H9 (cell line): ENCODE measurements around the gene PTPRC. TPM values are rescaled to one million over a fixed set of nuclear protein-coding genes. Genes with fewer than 3 reads are reported as not detected.

Source experiments
- DNase-seq: peaks from one replicate; pipeline ENCODE4 v3.0.0-alpha.2; 2017
- H2AFZ ChIP-seq: one replicate; pipeline ENCODE4 v1.6.1; 2013; ENCODE audit warnings: mild to moderate bottlenecking, low read length, control low read depth, moderate library complexity
- H2AK5ac ChIP-seq: 2 replicates; pipeline ENCODE4 v1.6.1; 2013; ENCODE audit warnings: low read length, control low read depth, mixed read lengths; ENCODE audit not compliant: insufficient read length
- H2BK120ac ChIP-seq: one replicate; pipeline ENCODE4 v1.6.1; 2013; ENCODE audit warnings: low read depth, mild to moderate bottlenecking, low read length, control low read depth, inconsistent platforms; ENCODE audit not compliant: poor library complexity, severe bottlenecking
- H2BK12ac ChIP-seq: 2 replicates; pipeline ENCODE4 v1.6.1; 2013; ENCODE audit warnings: low read length, control low read depth, mixed read lengths, low read depth; ENCODE audit not compliant: insufficient read length
- H2BK15ac ChIP-seq: 2 replicates; pipeline ENCODE4 v1.6.1; 2013; ENCODE audit warnings: low read depth, low read length, control low read depth
- H2BK20ac ChIP-seq: one replicate; pipeline ENCODE4 v1.6.1; 2013; ENCODE audit warnings: low read depth, mild to moderate bottlenecking, low read length, control low read depth, inconsistent platforms; ENCODE audit not compliant: poor library complexity, severe bottlenecking
- H2BK5ac ChIP-seq: 2 replicates; pipeline ENCODE4 v1.6.1; 2013; ENCODE audit warnings: low read length, control low read depth, mixed read lengths; ENCODE audit not compliant: insufficient read length
- H3K14ac ChIP-seq: 2 replicates; pipeline ENCODE4 v1.6.1; 2013; ENCODE audit warnings: low read length, control low read depth; ENCODE audit not compliant: insufficient read depth
- H3K18ac ChIP-seq: 2 replicates; pipeline ENCODE4 v1.6.1; 2013; ENCODE audit warnings: low read depth, mild to moderate bottlenecking, mixed read lengths, low read length, control low read depth; ENCODE audit not compliant: insufficient read length
- H3K23ac ChIP-seq: 2 replicates; pipeline ENCODE4 v1.6.1; 2013; ENCODE audit warnings: low read length, control low read depth, mixed read lengths, low read depth; ENCODE audit not compliant: insufficient read length
- H3K23me2 ChIP-seq: 2 replicates; pipeline ENCODE4 v1.6.1; 2013; ENCODE audit warnings: low read depth, mild to moderate bottlenecking, mixed read lengths, low read length, control low read depth; ENCODE audit not compliant: insufficient read length, poor library complexity, severe bottlenecking
- H3K27ac ChIP-seq: 2 replicates; pipeline ENCODE4 v1.5.1; 2013; ENCODE audit warnings: low read length, control low read depth, mixed read lengths, low read depth; ENCODE audit not compliant: insufficient read length
- H3K27me3 ChIP-seq: 2 replicates; pipeline ENCODE4 v1.6.1; 2013; ENCODE audit warnings: low read length, control low read depth, inconsistent platforms; ENCODE audit not compliant: insufficient read depth
- H3K4ac ChIP-seq: 2 replicates; pipeline ENCODE4 v1.6.1; 2013; ENCODE audit warnings: low read depth, mild to moderate bottlenecking, control low read depth, inconsistent platforms, low read length, moderate library complexity
- H3K4me1 ChIP-seq: 2 replicates; pipeline ENCODE4 v1.6.1; 2013; ENCODE audit warnings: low read length, control low read depth, inconsistent platforms; ENCODE audit not compliant: insufficient read depth
- H3K4me2 ChIP-seq: 2 replicates; pipeline ENCODE4 v1.6.1; 2013; ENCODE audit warnings: low read length, control low read depth, mixed read lengths; ENCODE audit not compliant: insufficient read length, insufficient read depth
- H3K56ac ChIP-seq: 2 replicates; pipeline ENCODE4 v1.6.1; 2013; ENCODE audit warnings: low read depth, mild to moderate bottlenecking, mixed read lengths, low read length, control low read depth; ENCODE audit not compliant: insufficient read length
- H3K79me1 ChIP-seq: 2 replicates; pipeline ENCODE4 v1.6.1; 2013; ENCODE audit warnings: low read depth, mild to moderate bottlenecking, moderate library complexity, low read length, control low read depth, inconsistent platforms; ENCODE audit not compliant: insufficient read depth, poor library complexity, severe bottlenecking
- H3K79me2 ChIP-seq: 2 replicates; pipeline ENCODE4 v1.6.1; 2013; ENCODE audit warnings: low read length, control low read depth, inconsistent platforms; ENCODE audit not compliant: insufficient read depth
- H3K9ac ChIP-seq: 2 replicates; pipeline ENCODE4 v1.6.1; 2013; ENCODE audit warnings: low read length, control low read depth, mixed read lengths; ENCODE audit not compliant: insufficient read length; ENCODE audit errors: extremely low read depth
- H3K9me3 ChIP-seq: one replicate; pipeline ENCODE4 v1.6.1; 2013; ENCODE audit warnings: low read depth, low read length, inconsistent platforms; ENCODE audit not compliant: control insufficient read depth
- H3T11ph ChIP-seq: one replicate; pipeline ENCODE4 v1.6.1; 2013; ENCODE audit warnings: mild to moderate bottlenecking, low read length, control low read depth, inconsistent platforms
- H4K20me1 ChIP-seq: one replicate; pipeline ENCODE4 v1.6.1; 2013; ENCODE audit not compliant: control insufficient read depth, insufficient read length, insufficient read depth
- H4K5ac ChIP-seq: 2 replicates; pipeline ENCODE4 v1.6.1; 2013; ENCODE audit warnings: low read depth, mild to moderate bottlenecking, mixed read lengths, low read length, control low read depth; ENCODE audit not compliant: insufficient read length
- H4K8ac ChIP-seq: replicated peaks from 2 replicates; pipeline ENCODE4 v1.6.1; 2013; ENCODE audit warnings: low read length, control low read depth, mixed read lengths, low read depth; ENCODE audit not compliant: insufficient read length
- H4K91ac ChIP-seq: 2 replicates; pipeline ENCODE4 v1.6.1; 2013; ENCODE audit warnings: low read depth, mild to moderate bottlenecking, moderate library complexity, mixed read lengths, low read length, control low read depth; ENCODE audit not compliant: insufficient read length
- H3K27ac Mint-ChIP-seq, 3 experiments: 2 replicates in 2 of 3; 3 replicates in 1 of 3; pipeline ENCODE4 v1.8.0; 2020 to 2021; ENCODE audit warnings: mixed read lengths in 3 of 3, mild to moderate bottlenecking in 1 of 3, moderate library complexity in 1 of 3
- H3K27me3 Mint-ChIP-seq: 2 replicates; pipeline ENCODE4 v1.8.0; 2021; ENCODE audit warnings: low read depth, mild to moderate bottlenecking, moderate library complexity, mixed read lengths
- H3K36me3 Mint-ChIP-seq, 3 experiments: 2 replicates in 2 of 3; 3 replicates in 1 of 3; pipeline ENCODE4 v1.8.0; 2020 to 2021; ENCODE audit warnings: low read depth in 3 of 3, mixed read lengths in 3 of 3; ENCODE audit not compliant: insufficient read depth in 1 of 3
- H3K4me1 Mint-ChIP-seq, 2 experiments: 2 replicates each; pipeline ENCODE4 v1.8.0; 2020; ENCODE audit warnings: mixed read lengths in 2 of 2
- H3K4me3 Mint-ChIP-seq, 2 experiments: 2 replicates in 1 of 2; 3 replicates in 1 of 2; pipeline ENCODE4 v1.8.0; 2020 to 2021; ENCODE audit warnings: mild to moderate bottlenecking in 2 of 2, mixed read lengths in 2 of 2, moderate library complexity in 1 of 2
- H3K9me3 Mint-ChIP-seq, 2 experiments: 2 replicates in 1 of 2; 3 replicates in 1 of 2; pipeline ENCODE4 v1.8.0; 2020; ENCODE audit warnings: mild to moderate bottlenecking in 2 of 2, mixed read lengths in 2 of 2, moderate library complexity in 1 of 2
- WGBS: extraction: QIAGEN DNeasy Blood & Tissue Kit; methylation state at CpG from one replicate; pipeline ENCODE4 v1.1.7; 2013; ENCODE audit warnings: missing lambda C conversion rate, low lambda C conversion rate, mixed read lengths; ENCODE audit not compliant: insufficient read length; ENCODE audit errors: extremely low coverage; 5-methylcytosine and 5-hydroxymethylcytosine counted together
- total RNA-seq: library from RNA; stranded (reverse); gene quantifications from 2 replicates; pipeline ENCODE4 v1.2.1, GENCODE V29; 2021
- TF ChIP-seq, protein P1 (sequence below): fragments of 200-600 bp; sonication (generic); conservative IDR thresholded peaks from 3 replicates; pipeline ENCODE4 v1.8.0; 2021; ENCODE audit warnings: antibody characterized with exemption, mild to moderate bottlenecking

The PTPRC gene
- total RNA-seq, 1 experiment from 2014 or later, result not detected

DNA sequence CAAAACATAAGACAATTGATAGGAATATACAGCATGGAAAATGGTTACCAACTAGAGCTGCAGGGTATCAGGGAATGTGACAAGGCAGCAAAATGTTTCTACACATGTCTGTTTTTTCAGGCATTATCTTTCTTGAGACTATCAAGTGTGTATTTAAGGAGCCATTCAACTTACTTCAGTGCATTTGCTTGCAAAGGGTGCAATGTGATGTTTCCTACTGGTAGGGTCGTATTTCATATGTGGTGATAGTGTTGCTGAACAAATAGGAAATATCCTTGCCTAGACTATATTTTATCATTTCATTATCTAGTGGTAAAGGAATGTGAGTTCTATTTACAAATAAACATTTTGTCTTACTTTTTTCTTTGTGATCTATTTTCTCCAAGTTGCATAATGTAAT is 42.4 kb downstream of the PTPRC start:
- Histone ChIP-seq H4K8ac (no peak overlapping the region), H3K18ac (no peak overlapping the region), H3K23me2 (no peaks in the 10 kb centered on the region), H3K23ac (no peak overlapping the region), H2BK5ac (no peak overlapping the region), H3T11ph (no peak overlapping the region), H3K79me1 (no peaks in the 10 kb centered on the region), H2BK15ac (no peak overlapping the region), H2AFZ (no peak overlapping the region), H3K27me3 (no peaks in the 10 kb centered on the region), H3K4me2 (no peak overlapping the region), H4K20me1 (no peaks in the 10 kb centered on the region), H2BK12ac (no peak overlapping the region), H4K5ac (no peak overlapping the region), H3K79me2 (no peaks in the 10 kb centered on the region), H3K4me1 (no peaks in the 10 kb centered on the region), H2AK5ac (no peak overlapping the region), H3K14ac (no peak overlapping the region), H3K9ac (no peak overlapping the region), H3K56ac (no peak overlapping the region), H3K4ac (no peak overlapping the region), H2BK20ac (no peak overlapping the region), H2BK120ac (no peak overlapping the region), H3K9me3 (no peaks in the 10 kb centered on the region), H4K91ac (no peak overlapping the region), H3K27ac (no peak overlapping the region)
- Mint-ChIP-seq H3K27me3 (no peaks in the 10 kb centered on the region), H3K36me3 (no peaks in the 10 kb centered on the region), H3K4me3 (no peak overlapping the region), H3K27ac (no peak overlapping the region), H3K9me3 (no peaks in the 10 kb centered on the region), H3K4me1 (peaks cover 13% of the 10 kb centered on the region in 2 experiments)
- TF ChIP-seq, protein P1, sequence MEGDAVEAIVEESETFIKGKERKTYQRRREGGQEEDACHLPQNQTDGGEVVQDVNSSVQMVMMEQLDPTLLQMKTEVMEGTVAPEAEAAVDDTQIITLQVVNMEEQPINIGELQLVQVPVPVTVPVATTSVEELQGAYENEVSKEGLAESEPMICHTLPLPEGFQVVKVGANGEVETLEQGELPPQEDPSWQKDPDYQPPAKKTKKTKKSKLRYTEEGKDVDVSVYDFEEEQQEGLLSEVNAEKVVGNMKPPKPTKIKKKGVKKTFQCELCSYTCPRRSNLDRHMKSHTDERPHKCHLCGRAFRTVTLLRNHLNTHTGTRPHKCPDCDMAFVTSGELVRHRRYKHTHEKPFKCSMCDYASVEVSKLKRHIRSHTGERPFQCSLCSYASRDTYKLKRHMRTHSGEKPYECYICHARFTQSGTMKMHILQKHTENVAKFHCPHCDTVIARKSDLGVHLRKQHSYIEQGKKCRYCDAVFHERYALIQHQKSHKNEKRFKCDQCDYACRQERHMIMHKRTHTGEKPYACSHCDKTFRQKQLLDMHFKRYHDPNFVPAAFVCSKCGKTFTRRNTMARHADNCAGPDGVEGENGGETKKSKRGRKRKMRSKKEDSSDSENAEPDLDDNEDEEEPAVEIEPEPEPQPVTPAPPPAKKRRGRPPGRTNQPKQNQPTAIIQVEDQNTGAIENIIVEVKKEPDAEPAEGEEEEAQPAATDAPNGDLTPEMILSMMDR, result no peak
- WGBS, result no CpG with 5 or more reads among the region's 1 CpG
- no peak for DNase-seq
